Osteocyte (in vitro differentiated cells): ENCODE results near the gene SLC27A3. TPM values are rescaled to one million over a fixed set of nuclear protein-coding genes. Genes with fewer than 3 reads are reported as not detected.

Source experiments
- DNase-seq: peaks from one replicate; pipeline ENCODE4 v3.0.0; 2021; ENCODE audit warnings: mixed read lengths; ENCODE audit not compliant: unreplicated experiment; ENCODE audit errors: extremely low spot score
- H3K27ac Mint-ChIP-seq: one replicate; pipeline ENCODE4 v1.8.0; 2021; ENCODE audit warnings: mild to moderate bottlenecking, mixed read lengths; ENCODE audit not compliant: unreplicated experiment
- H3K27me3 Mint-ChIP-seq: one replicate; pipeline ENCODE4 v1.8.0; 2021; ENCODE audit warnings: mixed read lengths; ENCODE audit not compliant: unreplicated experiment
- H3K36me3 Mint-ChIP-seq: one replicate; pipeline ENCODE4 v1.8.0; 2021; ENCODE audit warnings: mixed read lengths; ENCODE audit not compliant: unreplicated experiment
- H3K4me1 Mint-ChIP-seq: one replicate; pipeline ENCODE4 v1.8.0; 2021; ENCODE audit warnings: mixed read lengths; ENCODE audit not compliant: unreplicated experiment
- H3K4me3 Mint-ChIP-seq: one replicate; pipeline ENCODE4 v1.8.0; 2021; ENCODE audit warnings: mild to moderate bottlenecking, moderate library complexity, mixed read lengths; ENCODE audit not compliant: unreplicated experiment
- H3K9me3 Mint-ChIP-seq: one replicate; pipeline ENCODE4 v1.8.0; 2021; ENCODE audit warnings: mixed read lengths; ENCODE audit not compliant: unreplicated experiment
- total RNA-seq: library from RNA; stranded (reverse); gene quantifications from 2 replicates; pipeline ENCODE4 v1.2.1, GENCODE V29; 2021
- TF ChIP-seq, protein P1 (sequence below): fragments of 200-600 bp; sonication (generic); IDR thresholded peaks from 2 replicates; pipeline ENCODE4 v1.5.0; 2021; ENCODE audit warnings: antibody characterized with exemption, mild to moderate bottlenecking, moderate library complexity

The SLC27A3 gene
- total RNA-seq, 1 donor from 2014 or later: 9.9 TPM

DNA sequence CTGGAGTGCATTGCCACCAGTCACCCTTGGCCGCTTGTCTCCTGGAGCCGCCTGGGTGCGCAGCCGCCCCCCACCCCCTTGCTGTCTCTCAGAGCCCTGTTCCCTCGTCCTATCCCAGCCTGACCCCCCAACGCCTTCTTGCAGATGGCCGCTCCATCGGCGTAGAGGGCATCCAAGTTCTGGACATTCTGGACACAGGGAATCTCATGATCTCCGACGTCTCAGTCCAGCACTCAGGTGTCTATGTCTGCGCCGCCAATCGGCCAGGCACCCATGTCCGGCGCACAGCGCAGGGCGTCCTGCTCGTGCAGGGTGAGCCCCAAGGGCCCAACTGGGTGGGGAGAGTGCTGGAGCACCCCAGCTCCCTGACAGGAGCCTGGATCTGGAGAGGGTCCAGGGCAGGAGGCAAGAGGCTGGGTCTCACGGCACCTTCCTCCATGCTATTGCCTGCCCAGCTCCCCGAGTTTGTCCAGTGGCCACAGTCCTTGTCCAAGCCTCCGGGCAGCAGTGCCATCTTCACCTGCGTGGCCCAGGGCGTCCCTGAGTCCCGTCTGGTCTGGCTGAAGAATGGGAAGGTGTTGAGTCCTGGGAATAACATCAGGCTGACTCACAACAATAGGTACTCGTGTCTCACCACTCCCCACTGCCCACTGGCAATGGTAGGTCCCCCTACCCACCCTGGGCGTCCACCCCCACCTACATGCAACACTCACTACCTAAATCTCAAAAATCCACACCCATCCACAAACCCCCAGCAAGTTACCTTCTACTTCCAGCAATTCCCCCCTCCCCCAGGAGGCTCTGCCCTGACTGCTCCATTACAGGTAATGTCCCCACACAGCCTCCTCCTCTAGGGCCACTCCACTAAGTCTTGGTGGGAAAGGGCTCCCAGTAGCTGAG lies 24.6 kb downstream of the SLC27A3 start:
- Mint-ChIP-seq H3K36me3 (peaks cover 8% of the 10 kb centered on the region), H3K4me1 (peaks cover 6% of the 10 kb centered on the region), H3K27me3 (no peaks in the 10 kb centered on the region), H3K27ac (no peak overlapping the region), H3K4me3 (no peak overlapping the region), H3K9me3 (no peaks in the 10 kb centered on the region)
- no peak for DNase-seq
- TF ChIP-seq, protein P1, sequence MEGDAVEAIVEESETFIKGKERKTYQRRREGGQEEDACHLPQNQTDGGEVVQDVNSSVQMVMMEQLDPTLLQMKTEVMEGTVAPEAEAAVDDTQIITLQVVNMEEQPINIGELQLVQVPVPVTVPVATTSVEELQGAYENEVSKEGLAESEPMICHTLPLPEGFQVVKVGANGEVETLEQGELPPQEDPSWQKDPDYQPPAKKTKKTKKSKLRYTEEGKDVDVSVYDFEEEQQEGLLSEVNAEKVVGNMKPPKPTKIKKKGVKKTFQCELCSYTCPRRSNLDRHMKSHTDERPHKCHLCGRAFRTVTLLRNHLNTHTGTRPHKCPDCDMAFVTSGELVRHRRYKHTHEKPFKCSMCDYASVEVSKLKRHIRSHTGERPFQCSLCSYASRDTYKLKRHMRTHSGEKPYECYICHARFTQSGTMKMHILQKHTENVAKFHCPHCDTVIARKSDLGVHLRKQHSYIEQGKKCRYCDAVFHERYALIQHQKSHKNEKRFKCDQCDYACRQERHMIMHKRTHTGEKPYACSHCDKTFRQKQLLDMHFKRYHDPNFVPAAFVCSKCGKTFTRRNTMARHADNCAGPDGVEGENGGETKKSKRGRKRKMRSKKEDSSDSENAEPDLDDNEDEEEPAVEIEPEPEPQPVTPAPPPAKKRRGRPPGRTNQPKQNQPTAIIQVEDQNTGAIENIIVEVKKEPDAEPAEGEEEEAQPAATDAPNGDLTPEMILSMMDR: no peak

DNA sequence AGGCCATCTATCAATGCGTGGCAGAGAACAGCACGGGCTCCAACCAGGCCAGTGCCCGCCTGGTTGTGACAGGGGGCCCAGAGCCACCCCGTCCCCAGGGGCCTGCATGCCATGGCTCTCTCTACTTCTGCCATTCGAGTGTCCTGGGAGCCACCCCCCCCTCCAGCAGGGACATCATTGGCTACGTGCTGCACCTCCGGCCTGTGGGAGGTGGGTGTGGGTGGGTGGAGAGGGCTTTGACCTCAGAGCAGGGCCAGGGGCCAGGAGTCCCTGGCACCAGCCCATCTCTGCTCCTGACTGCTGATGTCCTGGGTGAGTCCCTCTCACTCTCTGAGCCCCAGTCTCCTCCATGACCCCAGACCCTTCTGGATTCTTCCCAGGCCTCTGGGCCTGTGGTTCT lies 25.3 kb downstream of the SLC27A3 start:
- H3K27ac Mint-ChIP-seq: no peak overlapping the region
- DNase-seq: no peak
- H3K9me3 Mint-ChIP-seq: no peaks in the 10 kb centered on the region
- TF ChIP-seq, protein P1: no peak
- no peak overlapping the region for H3K4me3 Mint-ChIP-seq
- H3K4me1 Mint-ChIP-seq: peaks cover 8% of the 10 kb centered on the region
- peaks cover 8% of the 10 kb centered on the region for H3K36me3 Mint-ChIP-seq
- H3K27me3 Mint-ChIP-seq: no peaks in the 10 kb centered on the region

DNA sequence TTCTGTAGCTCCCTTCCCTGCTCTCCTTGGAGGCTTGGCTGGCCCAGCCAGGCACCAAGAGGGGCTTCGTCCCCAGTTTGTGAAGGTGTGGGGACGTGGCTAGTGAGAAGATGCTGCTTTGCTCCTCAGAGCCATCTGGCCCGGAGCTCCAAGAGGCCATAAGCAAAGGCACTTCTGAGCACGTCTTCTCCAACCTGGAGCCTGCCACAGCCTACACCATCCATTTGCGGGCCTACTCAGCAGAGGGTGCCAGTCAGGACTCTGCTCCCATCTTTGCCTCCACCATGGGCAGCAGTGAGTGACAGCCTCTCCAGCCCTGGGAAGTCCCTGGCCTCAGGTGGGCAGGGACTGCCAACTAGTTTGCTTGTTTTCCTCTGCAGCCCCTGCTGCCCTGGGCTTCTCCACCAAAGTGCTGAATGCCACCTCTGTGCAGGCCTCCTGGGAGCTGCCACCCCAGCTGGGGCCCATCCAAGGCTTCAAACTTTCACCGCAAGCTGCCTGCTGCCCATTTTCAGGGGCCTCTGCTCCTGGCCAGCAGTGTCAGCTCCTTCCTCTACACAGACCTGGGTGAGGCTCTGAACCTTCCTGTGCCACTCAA lies 25.9 kb downstream of the SLC27A3 start:
- H3K4me1 Mint-ChIP-seq: peaks cover 9% of the 10 kb centered on the region
- no peaks in the 10 kb centered on the region for H3K27me3 Mint-ChIP-seq
- no peak overlapping the region for H3K27ac Mint-ChIP-seq
- H3K4me3 Mint-ChIP-seq: no peak overlapping the region
- no peak for DNase-seq
- peaks cover 8% of the 10 kb centered on the region for H3K36me3 Mint-ChIP-seq
- H3K9me3 Mint-ChIP-seq: no peaks in the 10 kb centered on the region
- TF ChIP-seq, protein P1: no peak

DNA sequence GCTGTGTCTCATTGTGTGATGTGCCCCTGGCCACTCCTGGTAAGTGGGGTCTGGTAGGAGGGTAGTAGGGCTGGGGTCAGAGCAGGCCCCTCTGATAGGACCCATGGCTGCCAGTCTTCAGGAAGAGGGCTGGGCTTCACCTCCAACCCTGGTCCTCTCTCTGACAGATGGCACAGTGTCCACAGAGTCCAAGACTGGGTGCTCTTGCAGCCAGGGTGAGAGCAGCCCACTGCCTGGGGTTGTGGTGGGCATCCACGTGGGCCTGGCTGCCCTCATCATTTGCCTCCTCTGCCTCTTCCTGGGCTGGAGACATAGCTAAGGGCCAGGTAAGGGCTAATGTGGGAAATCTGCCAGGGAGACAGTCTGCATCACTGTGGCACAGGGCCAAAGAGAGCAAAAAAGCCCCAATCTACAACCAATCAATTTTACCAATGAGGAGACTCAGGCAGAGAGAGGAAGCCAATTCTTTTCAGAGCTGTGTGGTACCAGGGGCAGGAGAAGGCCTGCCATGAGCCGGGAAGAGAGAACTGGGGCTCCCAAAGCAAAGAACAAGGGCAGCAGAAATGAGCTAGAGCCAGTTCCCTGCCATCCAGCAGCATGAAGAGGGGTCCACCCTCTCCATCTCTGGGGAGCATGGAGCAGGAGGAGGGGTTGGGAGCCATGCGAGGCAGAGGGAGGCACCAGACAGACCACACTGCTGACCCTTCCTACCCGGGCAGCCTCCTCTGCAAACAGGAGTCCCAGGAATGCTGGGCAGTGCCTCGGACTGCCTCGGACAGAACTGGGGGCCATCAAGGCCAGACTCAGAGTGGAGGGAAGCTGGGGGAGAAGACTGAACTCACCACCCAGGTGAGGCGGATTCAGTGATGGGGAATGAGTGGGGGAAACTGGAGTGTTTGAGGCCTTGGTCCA lies 26.8 kb downstream of the SLC27A3 start:
- no peaks in the 10 kb centered on the region for H3K9me3 Mint-ChIP-seq
- H3K27me3 Mint-ChIP-seq: no peaks in the 10 kb centered on the region
- H3K4me3 Mint-ChIP-seq: no peak overlapping the region
- H3K36me3 Mint-ChIP-seq: peaks cover 11% of the 10 kb centered on the region
- no peak overlapping the region for H3K27ac Mint-ChIP-seq
- TF ChIP-seq, protein P1: no peak
- H3K4me1 Mint-ChIP-seq: peaks cover 9% of the 10 kb centered on the region
- no peak for DNase-seq
